ENCODE measurements around the gene CFAP141. TPM values are rescaled to one million over a fixed set of nuclear protein-coding genes. Genes with fewer than 3 reads are reported as not detected.
A peak's percentile ranks its signal among the peaks of the same experiment; 100 is the strongest.

Gene CFAP141
- total RNA-seq, 2 donors from 2014 or later: not detected

DNA sequence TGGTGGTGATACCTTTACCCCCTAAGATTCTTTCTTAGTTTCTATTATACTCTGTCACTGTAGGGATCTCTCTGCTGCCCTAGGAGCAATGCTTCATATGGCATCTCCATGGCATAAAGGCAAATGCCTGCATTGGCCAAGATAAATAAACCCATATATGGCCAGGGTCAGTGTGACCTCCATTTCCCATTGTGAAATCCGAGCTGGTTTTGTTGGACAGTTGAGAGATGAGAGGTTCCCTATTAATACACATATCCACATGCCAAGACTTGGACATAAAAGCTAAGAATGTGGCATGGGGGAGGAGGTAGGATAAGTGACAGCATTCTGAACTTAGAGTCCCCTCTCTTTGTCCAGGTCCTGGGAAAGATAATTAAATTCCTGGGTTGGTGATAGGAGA, 15.6 kb downstream of the CFAP141 start:
- Histone ChIP-seq H3K9me3 (no peaks in the 10 kb centered on the region), H3K4me1 (peaks cover 73% of the 10 kb centered on the region), H3K27me3 (no peaks in the 10 kb centered on the region), H3K4me3 (no peak overlapping the region), H3K36me3 (replicated peaks in 1 of 2; ENCODE audit: insufficient read depth in 1 of 2, low read depth in 2 of 2) (no peaks in the 10 kb centered on the region), H3K27ac (peak overlapping the region in 1 of 4 donors; percentile 15)
- intact Hi-C loops (cut with DNase I): no loop called here
- ATAC-seq (no peak), DNase-seq (no peak)
- WGBS, 2 donors: 0 to 10% methylated on average over 1 of the region's 1 CpG
- TF ChIP-seq, protein P1, sequence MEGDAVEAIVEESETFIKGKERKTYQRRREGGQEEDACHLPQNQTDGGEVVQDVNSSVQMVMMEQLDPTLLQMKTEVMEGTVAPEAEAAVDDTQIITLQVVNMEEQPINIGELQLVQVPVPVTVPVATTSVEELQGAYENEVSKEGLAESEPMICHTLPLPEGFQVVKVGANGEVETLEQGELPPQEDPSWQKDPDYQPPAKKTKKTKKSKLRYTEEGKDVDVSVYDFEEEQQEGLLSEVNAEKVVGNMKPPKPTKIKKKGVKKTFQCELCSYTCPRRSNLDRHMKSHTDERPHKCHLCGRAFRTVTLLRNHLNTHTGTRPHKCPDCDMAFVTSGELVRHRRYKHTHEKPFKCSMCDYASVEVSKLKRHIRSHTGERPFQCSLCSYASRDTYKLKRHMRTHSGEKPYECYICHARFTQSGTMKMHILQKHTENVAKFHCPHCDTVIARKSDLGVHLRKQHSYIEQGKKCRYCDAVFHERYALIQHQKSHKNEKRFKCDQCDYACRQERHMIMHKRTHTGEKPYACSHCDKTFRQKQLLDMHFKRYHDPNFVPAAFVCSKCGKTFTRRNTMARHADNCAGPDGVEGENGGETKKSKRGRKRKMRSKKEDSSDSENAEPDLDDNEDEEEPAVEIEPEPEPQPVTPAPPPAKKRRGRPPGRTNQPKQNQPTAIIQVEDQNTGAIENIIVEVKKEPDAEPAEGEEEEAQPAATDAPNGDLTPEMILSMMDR (IDR thresholded peaks at IDR 0.05): no peak
- no peak for TF ChIP-seq POLR2A (IDR thresholded peaks at IDR 0.05)

DNA sequence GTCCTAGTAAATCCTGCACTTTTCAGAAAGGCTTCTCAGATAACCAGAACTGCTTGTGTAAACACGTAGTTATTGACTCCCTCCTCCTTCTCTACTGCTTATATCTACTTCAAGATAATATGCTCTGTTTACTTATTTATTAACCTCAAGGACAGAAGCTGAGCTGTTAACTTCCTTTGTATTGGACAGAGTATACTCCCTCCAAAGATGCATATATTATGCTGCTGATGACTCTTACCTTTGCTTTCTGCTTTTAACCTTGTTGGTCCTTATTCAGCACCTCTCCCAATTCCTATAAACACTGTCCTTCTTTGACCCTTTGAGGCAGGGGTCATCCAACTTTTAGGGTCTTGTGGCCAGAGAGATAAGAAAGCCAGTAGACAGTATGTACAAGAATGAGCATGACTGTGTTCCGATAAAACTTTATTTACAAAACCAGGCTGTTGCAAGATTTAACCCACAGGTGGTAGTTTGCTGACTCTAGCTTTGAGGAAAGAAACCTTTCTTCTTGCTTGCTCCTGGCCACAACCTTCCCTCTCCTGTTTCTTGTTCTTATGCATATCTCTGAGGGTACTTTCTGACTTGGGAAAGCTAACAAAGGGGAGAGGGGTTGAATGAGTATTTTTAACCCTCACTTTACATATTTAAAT, 19.2 kb downstream of the CFAP141 start:
- DNase-seq (no peak), ATAC-seq (peak; percentile 14)
- peaks cover 52% of the 10 kb centered on the region for H3K4me1 ChIP-seq
- intact Hi-C loops (cut with DNase I): no loop called here
- H3K4me3 ChIP-seq: no peak overlapping the region
- H3K27ac ChIP-seq: peak overlapping the region in 3 of 4 donors; percentile 23 to 64 (median 56)
- H3K27me3 ChIP-seq: no peaks in the 10 kb centered on the region
- no peaks in the 10 kb centered on the region for H3K9me3 ChIP-seq
- TF ChIP-seq, protein P1 (IDR thresholded peaks at IDR 0.05): no peak
- TF ChIP-seq POLR2A (IDR thresholded peaks at IDR 0.05): no peak
- 12 to 19% methylated on average over 2 of the region's 2 CpGs for WGBS, 2 donors
- no peaks in the 10 kb centered on the region for H3K36me3 ChIP-seq (replicated peaks in 1 of 2; ENCODE audit: insufficient read depth in 1 of 2, low read depth in 2 of 2)

DNA sequence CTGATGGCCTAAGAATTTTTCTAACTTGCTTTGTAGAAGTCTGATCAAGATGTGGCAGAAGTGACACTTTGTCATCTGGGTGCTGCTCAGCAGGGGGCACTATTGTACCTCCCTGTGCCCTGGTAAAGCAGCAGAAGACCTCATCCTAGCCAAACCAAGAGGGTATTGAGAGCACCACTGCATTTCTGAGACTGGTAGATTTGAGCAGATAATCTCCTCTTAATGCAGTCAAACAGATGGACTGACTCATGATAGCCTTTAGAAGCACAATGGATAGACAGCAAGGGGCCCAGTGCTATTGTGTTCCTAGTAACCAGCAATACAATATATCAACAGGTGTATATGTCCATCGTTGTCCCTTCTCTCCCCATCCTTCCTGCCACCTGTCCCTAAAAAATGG, 20.0 kb downstream of the CFAP141 start:
- peak; percentile 75 to 87 (median 82) for DNase-seq
- TF ChIP-seq, protein P1 (IDR thresholded peaks at IDR 0.05): peak; percentile 40 to 74 (median 67)
- no peak for TF ChIP-seq POLR2A (IDR thresholded peaks at IDR 0.05)
- H3K4me3 ChIP-seq: no peak overlapping the region
- peak overlapping the region in 3 of 4 donors; percentile 11 to 56 (median 27) for H3K27ac ChIP-seq
- H3K36me3 ChIP-seq (replicated peaks in 1 of 2; ENCODE audit: insufficient read depth in 1 of 2, low read depth in 2 of 2): no peaks in the 10 kb centered on the region
- intact Hi-C loops (cut with DNase I): no loop called here
- 23 to 31% methylated on average over 1 of the region's 1 CpG for WGBS, 2 donors
- H3K4me1 ChIP-seq: peaks cover 58% of the 10 kb centered on the region
- H3K27me3 ChIP-seq: no peaks in the 10 kb centered on the region
- ATAC-seq: no peak
- H3K9me3 ChIP-seq: no peaks in the 10 kb centered on the region

DNA sequence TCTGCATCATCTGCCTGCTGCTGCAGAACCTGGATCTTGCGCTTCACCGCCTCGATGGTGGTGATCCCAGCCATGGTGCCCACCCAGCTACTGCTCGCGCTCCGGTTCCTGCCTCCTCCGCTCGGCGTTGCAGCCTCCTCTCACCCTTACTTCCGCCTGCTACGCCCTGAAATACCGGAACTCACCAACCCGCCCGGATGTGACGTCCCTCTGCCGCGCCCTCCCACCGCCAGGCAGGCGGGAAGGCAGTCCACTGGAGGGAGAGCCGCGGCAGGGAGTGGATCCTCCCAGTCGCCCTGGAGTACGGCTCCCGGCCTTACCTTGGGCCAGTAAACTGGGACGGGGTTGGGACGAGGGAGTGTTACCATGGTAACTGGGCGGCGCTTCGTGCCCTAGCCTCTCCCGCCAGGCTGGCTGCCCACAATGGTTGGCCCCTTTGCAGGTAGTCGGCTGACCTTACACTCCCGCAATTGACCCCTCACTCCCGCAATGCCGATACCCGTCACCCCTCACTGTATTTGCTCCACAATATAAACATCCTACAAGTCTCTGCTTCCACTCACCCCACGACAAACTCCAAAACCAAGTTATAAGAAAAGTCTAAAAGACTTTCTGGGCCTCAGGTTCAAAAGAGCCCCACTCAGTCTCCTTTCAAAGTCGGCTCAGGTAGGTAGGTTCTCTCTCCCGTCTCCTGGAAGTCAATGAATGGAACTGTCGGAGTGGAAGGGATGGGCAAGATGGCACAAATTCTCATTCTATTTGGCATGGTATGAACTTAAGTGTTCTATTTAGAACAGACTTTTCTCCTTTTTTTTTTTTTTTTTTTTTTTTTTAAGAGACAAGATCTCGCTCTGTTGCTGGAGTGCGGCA, 22.9 kb downstream of the CFAP141 start:
- H3K27me3 ChIP-seq: no peaks in the 10 kb centered on the region
- H3K36me3 ChIP-seq (replicated peaks in 1 of 2; ENCODE audit: insufficient read depth in 1 of 2, low read depth in 2 of 2): no peaks in the 10 kb centered on the region
- peak overlapping the region; percentile 46 to 79 for H3K4me3 ChIP-seq
- 2 to 6% methylated on average over 15 to 41 of the region's 41 CpGs for WGBS, 2 donors
- DNase-seq (peak; percentile 98 to 99 (median 99)), ATAC-seq (peak; percentile 97)
- peak overlapping the region; percentile 57 to 94 (median 84) for H3K27ac ChIP-seq
- H3K4me1 ChIP-seq: peaks cover 78% of the 10 kb centered on the region
- peak; percentile 97 to 99 (median 99) for TF ChIP-seq POLR2A (IDR thresholded peaks at IDR 0.05)
- TF ChIP-seq, protein P1 (IDR thresholded peaks at IDR 0.05): peak in 4 of 7 experiments; percentile 39 to 59 (median 52)
- H3K9me3 ChIP-seq: no peaks in the 10 kb centered on the region
- intact Hi-C loops (cut with DNase I): no loop called here
